Bronchial epithelial cell (primary cell): ENCODE data around the gene ASXL2. TPM values are rescaled to one million over a fixed set of nuclear protein-coding genes. Genes with fewer than 3 reads are reported as not detected.

Source experiments
- DNase-seq: peaks from one replicate; pipeline ENCODE4 v3.0.0-alpha.2; 2010; ENCODE audit warnings: low read depth
- FAIRE-seq: peaks from 2 replicates; lab custom pipeline; 2011; peaks lifted over from hg19 to GRCh38; lab: Jason Lieb, UNC
- H3K27me3 ChIP-seq: 2 replicates; pipeline ENCODE4 v1.5.1; 2011; ENCODE audit warnings: low read length; ENCODE audit not compliant: control insufficient read depth, insufficient read depth
- H3K36me3 ChIP-seq: 2 replicates; pipeline ENCODE4 v1.5.1; 2011; ENCODE audit warnings: low read length; ENCODE audit not compliant: control insufficient read depth, insufficient read depth
- H3K4me3 ChIP-seq: 2 replicates; pipeline ENCODE4 v1.5.1; 2011; ENCODE audit warnings: mild to moderate bottlenecking, low read depth, low read length, control low read depth
- CTCF ChIP-seq: IDR thresholded peaks from 2 replicates; pipeline ENCODE4 v1.5.1; 2011; ENCODE audit warnings: mild to moderate bottlenecking, moderate library complexity, low read length, control low read depth, inconsistent platforms; ENCODE audit not compliant: insufficient read depth, severe bottlenecking
- total RNA-seq: library from RNA; depleted of rRNA; stranded (reverse); fragments of >200 nt; gene quantifications from 2 replicates; pipeline ENCODE4 v1.2.1, GENCODE V29; 2014

Gene ASXL2
- total RNA-seq, 1 donor from 2014 or later: 4.2 TPM

GRCh38 chr2:25879133-25879730 is 945 bp upstream of the ASXL2 start:
- Histone ChIP-seq H3K27me3 (no peaks in the 10 kb centered on the region), H3K36me3 (peaks cover 1% of the 10 kb centered on the region), H3K4me3 (peak overlapping the region; percentile 39)
- no peak for TF ChIP-seq CTCF
- DNase-seq (peak; percentile 89), FAIRE-seq (no peak)

GRCh38 chr2:25877431-25878360 is 591 bp downstream of the ASXL2 start:
- DNase-seq: peak; percentile 68
- no peak for FAIRE-seq
- peaks cover 1% of the 10 kb centered on the region for H3K36me3 ChIP-seq
- no peaks in the 10 kb centered on the region for H3K27me3 ChIP-seq
- TF ChIP-seq CTCF: no peak
- H3K4me3 ChIP-seq: peak overlapping the region; percentile 99

GRCh38 chr2:25872134-25872533 is 6.2 kb downstream of the ASXL2 start:
- DNase-seq: no peak

GRCh38 chr2:25867396-25868003 is 10.8 kb downstream of the ASXL2 start:
- FAIRE-seq (no peak), DNase-seq (no peak)

More at GRCh38 chr2:25872134-25872533, 6.2 kb downstream of the ASXL2 start:
- TF ChIP-seq CTCF: no peak
- no peak overlapping the region for H3K4me3 ChIP-seq
- H3K27me3 ChIP-seq: no peaks in the 10 kb centered on the region
- FAIRE-seq: no peak
- H3K36me3 ChIP-seq: peaks cover 3% of the 10 kb centered on the region

GRCh38 chr2:25856377-25856776 is 21.9 kb downstream of the ASXL2 start:
- FAIRE-seq: no peak
- Histone ChIP-seq H3K4me3 (no peak overlapping the region), H3K27me3 (no peaks in the 10 kb centered on the region), H3K36me3 (peaks cover 3% of the 10 kb centered on the region)
- TF ChIP-seq CTCF: no peak
- DNase-seq: no peak

More at GRCh38 chr2:25867396-25868003, 10.8 kb downstream of the ASXL2 start:
- Histone ChIP-seq H3K27me3 (no peaks in the 10 kb centered on the region), H3K36me3 (peaks cover 1% of the 10 kb centered on the region), H3K4me3 (no peak overlapping the region)
- no peak for TF ChIP-seq CTCF
